Stimulated activated naive CD4-positive, alpha-beta T cell (primary cell): ENCODE data around the gene PPM1F.

ENCODE experiments used
- DNase-seq, 6 experiments: peaks; one replicate each; lab custom pipeline; 2025; lab: John Stamatoyannopoulos, UW

The PPM1F gene

GRCh38 chr22:21975273-21975672 lies 22.6 kb upstream of the PPM1F start:
- no peak for DNase-seq

DNA sequence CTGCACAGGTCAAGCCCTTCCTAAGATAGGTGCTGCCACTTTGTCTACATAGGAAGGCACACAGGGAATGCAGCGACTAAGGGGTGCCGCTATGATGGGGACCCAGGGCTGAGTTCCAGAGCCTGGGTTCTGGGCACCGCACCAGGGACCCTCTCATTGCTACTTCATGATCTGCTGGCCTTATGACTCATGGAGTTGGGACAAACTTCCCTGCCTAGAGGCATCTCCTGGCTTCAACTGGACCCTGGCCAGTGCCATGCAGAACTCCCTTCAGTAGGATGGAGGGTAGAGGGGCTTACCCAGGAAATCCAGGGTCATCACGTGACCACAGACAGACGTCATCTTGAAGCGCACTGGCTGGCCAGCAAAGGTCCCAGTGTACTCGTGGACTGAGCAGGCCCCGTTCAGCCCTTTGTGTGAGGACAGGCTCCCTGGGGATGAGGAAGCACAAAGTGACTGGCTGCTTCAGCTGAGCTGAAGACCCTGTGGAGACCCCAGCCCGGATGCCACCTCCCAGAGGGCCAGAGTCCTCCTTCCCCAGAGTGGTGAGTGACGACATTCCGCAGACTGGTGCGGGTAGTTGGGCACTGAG lies 21.5 kb upstream of the PPM1F start:
- DNase-seq, result no peak

DNA sequence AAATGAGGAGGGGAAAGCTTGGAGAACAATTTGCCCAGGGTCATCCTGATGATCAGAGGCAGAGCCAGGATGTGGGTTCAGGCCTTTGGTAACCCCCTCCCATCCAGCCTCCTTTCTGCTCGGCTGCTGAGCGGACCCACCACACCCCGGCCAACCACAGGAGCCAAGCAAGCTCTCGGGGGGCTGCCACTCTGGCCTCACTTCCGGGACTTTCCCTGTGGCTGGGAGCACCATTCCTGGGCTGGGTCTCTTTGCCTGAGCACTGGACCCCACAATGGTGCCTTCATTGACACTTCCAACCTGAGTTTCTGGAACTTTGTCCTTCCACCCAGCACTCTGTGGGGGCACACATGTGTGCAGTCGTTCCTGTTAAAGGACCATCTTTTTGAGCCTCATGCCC lies 20.2 kb upstream of the PPM1F start:
- no peak for DNase-seq

DNA sequence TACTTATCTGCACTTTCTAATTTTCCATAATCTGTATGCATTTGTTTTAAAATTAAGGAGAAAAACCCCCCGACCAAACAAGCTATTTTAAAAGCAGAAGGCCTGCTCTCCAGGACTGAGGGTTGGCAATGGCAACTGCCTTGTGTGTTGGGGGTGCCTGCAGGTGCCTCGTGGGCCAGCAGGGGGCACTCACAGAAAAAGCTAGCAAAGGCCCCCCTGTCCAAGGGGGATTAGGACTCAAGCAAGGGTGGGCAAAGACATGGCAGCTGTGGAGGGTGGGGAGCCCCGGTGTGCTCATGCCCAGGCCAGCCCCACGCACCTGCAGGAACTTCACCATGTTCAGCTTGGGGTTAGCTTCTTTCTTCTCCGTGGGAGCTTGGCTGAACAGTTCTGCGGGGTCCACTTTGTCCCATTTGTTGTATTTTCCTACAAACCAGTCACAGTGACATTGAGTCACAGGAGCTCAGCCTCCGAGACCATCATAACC lies 19.7 kb upstream of the PPM1F start:
- DNase-seq, result peak; percentile 5 to 37 (median 30)

- no peak for DNase-seq
These were observed 19.2 kb upstream of the PPM1F start for GRCh38 chr22:21971858-21972275.

DNA sequence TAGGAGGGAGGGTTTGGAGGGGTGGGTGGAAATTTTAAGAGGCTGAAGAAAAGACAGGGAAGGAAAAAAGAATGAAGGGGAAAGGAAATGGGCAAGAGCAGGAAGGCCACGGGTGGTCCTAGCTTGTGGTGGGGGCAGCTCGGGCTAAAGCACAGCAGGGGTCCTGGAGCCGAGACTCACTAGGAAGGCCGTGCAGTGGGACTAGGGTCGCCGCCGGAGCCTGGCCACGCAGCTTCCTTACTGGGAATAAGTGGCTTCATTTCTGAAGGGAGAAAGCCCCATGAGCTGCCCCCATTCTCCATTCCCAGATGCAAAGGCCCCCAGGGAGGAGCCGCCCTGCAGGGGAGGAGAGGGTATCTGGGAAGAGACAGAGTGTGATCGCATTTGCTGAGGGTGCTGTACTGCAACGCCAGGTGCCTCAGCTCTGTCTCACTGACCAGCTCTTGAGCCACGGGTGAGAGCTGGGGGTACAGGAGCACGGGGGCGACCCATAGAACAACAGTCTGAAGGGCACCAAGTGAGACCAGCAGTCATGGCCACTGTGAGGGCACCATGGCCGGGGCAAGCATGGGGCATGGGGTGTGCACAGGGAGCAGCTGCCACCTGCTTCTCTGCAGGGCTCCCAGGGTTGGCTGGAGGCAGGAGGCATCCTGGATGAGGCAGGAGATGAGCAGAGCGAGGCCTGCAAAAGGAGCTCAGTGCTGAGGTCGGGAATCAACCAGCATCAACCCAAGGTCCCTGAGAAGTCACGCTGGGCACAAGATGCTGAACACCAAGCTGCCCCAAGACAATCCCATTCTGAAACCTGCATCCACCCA lies 18.4 kb upstream of the PPM1F start:
- no peak for DNase-seq

DNA sequence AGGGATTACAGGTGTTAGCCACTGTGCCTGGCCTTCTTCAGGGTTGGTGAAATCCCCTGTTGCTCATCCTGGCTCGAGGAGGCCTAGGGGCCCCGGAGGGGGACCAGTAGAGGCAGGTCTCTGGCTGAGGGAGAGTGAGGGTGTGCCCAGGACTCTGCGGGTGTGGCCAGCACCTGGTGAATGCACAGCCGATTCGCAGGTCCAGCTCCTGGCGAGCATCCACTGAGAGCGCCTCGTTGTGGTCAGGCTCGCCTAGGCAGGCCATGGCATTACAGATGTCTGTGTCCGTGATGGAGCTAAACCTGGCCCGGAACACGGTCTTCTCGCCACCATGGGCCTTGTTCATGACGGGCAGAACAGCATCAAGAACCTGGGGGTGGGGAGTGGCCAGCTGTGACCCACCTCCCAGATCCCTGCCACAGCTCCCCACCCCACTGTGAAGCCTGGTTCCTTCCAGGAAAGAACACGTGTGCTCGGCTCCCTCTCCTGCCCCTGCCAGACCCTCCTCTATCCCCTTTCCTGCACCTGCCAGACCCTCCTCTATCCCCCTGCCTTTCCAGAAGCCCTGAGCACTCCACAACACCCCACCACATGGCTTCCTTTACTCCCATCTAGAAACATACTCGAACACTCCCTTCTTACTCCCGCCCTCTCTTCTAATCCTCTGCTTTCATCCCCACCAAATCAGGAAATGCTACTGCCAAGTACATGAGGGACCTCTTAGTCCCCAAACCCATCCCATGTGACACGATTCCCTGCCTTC lies 17.6 kb upstream of the PPM1F start:
- no peak for DNase-seq

- no peak for DNase-seq
These were observed 15.9 kb upstream of the PPM1F start for GRCh38 chr22:21968452-21969129.

DNA sequence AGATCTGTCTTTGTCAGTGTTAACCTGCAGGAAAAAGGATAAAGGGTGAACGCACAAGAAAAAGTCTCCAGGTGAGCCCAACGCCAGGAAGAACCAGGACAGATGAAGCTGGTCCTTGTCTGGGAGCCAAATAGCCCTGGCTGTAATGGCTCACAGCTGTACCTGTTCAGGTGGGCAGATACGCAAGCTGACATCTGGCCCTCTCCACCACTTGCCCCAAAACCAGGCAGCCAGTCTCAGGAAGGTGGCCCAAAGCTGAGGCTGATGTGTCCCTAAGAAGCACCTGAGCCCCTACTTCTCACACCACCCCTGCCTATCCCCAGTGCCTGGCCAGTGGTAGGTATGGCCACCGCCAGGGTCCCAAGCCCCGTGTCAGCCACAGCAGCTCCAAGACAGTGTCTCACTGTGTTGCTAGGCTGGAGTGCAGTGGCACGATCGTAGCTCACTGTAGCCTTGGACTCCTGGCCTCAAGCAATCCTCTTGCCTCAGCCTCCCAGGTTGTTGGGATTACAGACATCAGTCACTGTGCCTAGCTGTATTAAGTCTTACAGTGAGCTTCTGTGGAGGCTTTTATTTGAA lies 15.1 kb upstream of the PPM1F start:
- DNase-seq, result no peak

- no peak for DNase-seq
These were observed 14.2 kb upstream of the PPM1F start for GRCh38 chr22:21966643-21967516.

DNA sequence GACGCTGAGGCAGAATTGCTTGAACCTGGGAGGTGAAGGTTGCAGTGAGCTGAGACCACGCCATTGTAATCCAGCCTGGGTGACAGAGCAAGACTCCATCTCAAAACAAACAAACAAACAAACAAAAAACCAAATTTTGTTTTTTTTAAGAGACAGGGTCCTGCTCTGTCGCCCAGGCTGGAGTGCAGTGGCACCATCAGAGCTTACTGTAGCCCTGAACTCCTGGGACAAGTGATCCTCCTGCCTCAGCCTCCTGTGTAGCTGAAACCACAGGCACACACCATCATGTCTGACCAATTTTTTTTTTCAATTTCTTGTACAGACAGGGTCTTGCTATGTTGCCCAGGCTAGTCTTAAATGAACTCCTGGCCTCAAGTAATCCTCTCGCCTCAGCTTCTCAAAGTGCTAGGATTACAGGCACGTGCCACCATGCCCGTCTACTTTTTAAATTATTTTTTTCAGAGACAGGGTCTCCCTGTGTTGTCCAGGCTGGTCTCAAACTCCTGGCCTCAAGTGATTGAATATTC lies 13.2 kb upstream of the PPM1F start:
- DNase-seq, result no peak

DNA sequence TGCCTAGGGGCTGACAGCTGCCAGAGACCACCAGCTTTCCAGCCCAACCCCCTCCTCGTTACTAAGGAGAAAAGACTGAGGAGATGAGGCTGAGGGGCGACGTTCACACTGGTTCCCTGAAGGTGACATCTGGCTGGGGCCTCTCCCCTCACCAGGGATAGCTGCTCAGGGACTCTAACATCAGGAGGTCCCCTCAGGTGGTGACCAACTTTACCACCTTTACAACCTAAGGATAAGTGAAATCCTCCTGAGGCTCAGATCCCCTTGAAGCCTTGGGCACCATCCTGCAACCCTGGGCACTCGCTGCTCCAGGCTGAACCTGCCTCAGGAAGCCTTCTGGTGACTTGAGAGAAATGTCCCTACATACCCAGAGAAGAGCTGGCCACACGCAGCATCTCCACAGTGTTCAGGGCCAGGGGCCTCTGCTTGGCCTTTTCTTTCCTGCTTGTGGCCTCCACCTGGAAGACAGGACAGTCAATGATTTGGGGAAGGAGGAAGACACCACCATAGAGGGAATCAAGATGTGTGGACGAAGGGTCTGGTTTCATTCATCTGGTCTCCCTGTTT lies 12.4 kb upstream of the PPM1F start:
- no peak for DNase-seq

DNA sequence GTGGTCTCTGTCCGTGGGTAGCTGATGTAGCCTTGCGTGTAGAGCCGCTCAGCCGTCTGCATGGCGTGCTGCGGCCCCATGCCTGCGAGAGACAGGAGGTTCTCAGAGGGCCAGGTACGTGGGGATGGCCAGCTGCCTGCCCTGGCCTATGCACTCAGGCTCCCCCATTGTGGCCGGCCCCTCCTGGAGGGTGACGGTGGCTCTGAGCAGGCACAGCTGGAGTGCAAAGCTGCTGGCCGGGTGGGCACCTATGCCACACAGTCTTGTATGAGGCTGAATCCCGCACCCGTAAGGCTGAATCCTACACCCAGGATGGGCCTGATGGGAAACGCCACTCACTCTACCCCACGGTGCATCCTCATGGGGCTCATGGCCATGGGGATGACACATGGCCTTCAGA lies 11.6 kb upstream of the PPM1F start:
- no peak for DNase-seq

DNA sequence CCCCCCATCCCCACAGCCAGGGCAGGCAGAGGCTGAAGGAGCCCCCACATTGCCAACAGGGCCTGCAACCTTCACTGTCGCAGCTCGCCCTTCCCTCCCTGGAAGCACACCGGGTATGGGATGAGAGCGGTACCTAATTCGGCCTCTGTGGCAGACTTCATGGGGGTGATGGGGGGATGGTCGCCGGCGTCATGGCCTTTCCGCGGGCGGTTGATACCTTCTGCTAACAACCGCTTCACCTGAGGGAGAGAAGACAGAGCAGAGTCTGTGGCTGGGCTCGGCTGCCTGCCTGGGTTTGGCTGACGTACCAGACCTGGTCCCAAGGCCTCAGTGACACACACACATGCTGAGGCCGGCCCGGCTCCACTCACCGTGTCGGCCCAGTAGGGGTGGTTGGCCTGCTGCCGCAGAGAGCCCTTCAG lies 11.2 kb upstream of the PPM1F start:
- DNase-seq, result no peak

GRCh38 chr22:21963286-21963685 lies 10.6 kb upstream of the PPM1F start:
- no peak for DNase-seq

- DNase-seq, result no peak
These were observed 10.0 kb upstream of the PPM1F start for GRCh38 chr22:21962655-21962949.

- DNase-seq, result no peak
These were observed 9.4 kb upstream of the PPM1F start for GRCh38 chr22:21961886-21962654.

DNA sequence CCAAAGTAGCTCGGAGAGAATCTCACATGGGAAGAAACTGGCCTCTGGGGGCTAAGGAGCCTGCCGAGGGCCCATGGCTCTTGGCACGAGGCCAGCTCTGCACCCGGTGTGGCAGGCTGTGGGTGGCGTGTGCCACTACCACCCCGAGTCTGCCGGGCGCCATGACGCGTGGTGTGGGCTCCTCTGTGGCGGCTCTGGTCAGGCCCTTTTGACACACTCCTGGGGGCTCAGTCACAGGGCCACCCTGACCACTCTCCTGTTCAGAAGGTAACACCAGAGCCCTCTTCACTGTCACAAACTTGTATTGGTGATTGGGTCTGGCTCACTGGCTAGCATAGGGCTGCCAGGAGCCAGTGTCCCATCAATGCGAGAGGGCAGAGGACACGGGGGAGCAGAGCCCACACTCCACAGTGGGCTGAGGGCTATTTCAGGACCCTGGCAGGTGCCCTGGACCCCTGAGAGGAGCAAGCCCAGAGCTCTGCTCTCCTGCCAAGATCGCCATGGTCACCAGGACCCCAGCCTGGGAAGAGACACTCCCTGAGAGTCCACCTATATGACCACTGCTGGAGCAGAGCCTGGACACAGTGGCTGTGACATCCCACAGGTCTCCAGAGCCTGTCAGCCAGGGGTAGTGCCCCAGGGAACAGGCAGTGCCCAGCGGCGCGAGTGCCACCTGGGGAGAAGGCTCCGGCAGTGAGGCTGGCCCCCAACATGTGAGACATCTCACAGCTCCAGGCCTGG lies 8.6 kb upstream of the PPM1F start:
- no peak for DNase-seq
